AG08395 (cell line): ENCODE data around the gene KCNK7.

Source experiments
- DNase-seq: peaks from one replicate; pipeline ENCODE4 v3.0.0; 2012; ENCODE audit warnings: mixed read lengths, low spot score

The KCNK7 gene

GRCh38 chr11:65627202-65627601, 31.6 kb upstream of the KCNK7 start:
- no peak for DNase-seq

GRCh38 chr11:65625628-65626342, 30.2 kb upstream of the KCNK7 start:
- peak; percentile 52 for DNase-seq

- no peak for DNase-seq
Measured at GRCh38 chr11:65624931-65625627, 29.5 kb upstream of the KCNK7 start.

GRCh38 chr11:65623852-65624616, 28.4 kb upstream of the KCNK7 start:
- no peak for DNase-seq

- no peak for DNase-seq
Measured at GRCh38 chr11:65623177-65623576, 27.6 kb upstream of the KCNK7 start.

GRCh38 chr11:65622011-65622410, 26.4 kb upstream of the KCNK7 start:
- DNase-seq = no peak

- no peak for DNase-seq
Measured at GRCh38 chr11:65621460-65621859, 25.9 kb upstream of the KCNK7 start.

- no peak for DNase-seq
Measured at GRCh38 chr11:65620666-65621065, 25.1 kb upstream of the KCNK7 start.

- DNase-seq = no peak
Measured at GRCh38 chr11:65619281-65619928, 23.8 kb upstream of the KCNK7 start.

GRCh38 chr11:65618763-65619162, 23.2 kb upstream of the KCNK7 start:
- no peak for DNase-seq

- DNase-seq = no peak
Measured at GRCh38 chr11:65617990-65618751, 22.6 kb upstream of the KCNK7 start.

GRCh38 chr11:65617136-65617850, 21.7 kb upstream of the KCNK7 start:
- DNase-seq = no peak

- no peak for DNase-seq
Measured at GRCh38 chr11:65616575-65617001, 21.0 kb upstream of the KCNK7 start.

GRCh38 chr11:65615950-65616574, 20.5 kb upstream of the KCNK7 start:
- peak; percentile 48 for DNase-seq

- peak; percentile 100 for DNase-seq
Measured at GRCh38 chr11:65615229-65615949, 19.8 kb upstream of the KCNK7 start, which contains the start of gene PCNX3. Gene PCNX3 (plus strand): TSS chr11:65615776. CDS start chr11:65616312, 536 bp downstream.

- DNase-seq = peak; percentile 12
Measured at GRCh38 chr11:65613091-65613928, 17.7 kb upstream of the KCNK7 start.

GRCh38 chr11:65612691-65613090, 17.1 kb upstream of the KCNK7 start:
- no peak for DNase-seq

- no peak for DNase-seq
Measured at GRCh38 chr11:65611758-65612603, 16.4 kb upstream of the KCNK7 start.
